Measurements from ENCODE around the gene KCNA3.
A peak's percentile ranks its signal among the peaks of the same experiment; 100 is the strongest.

Gene KCNA3

DNA sequence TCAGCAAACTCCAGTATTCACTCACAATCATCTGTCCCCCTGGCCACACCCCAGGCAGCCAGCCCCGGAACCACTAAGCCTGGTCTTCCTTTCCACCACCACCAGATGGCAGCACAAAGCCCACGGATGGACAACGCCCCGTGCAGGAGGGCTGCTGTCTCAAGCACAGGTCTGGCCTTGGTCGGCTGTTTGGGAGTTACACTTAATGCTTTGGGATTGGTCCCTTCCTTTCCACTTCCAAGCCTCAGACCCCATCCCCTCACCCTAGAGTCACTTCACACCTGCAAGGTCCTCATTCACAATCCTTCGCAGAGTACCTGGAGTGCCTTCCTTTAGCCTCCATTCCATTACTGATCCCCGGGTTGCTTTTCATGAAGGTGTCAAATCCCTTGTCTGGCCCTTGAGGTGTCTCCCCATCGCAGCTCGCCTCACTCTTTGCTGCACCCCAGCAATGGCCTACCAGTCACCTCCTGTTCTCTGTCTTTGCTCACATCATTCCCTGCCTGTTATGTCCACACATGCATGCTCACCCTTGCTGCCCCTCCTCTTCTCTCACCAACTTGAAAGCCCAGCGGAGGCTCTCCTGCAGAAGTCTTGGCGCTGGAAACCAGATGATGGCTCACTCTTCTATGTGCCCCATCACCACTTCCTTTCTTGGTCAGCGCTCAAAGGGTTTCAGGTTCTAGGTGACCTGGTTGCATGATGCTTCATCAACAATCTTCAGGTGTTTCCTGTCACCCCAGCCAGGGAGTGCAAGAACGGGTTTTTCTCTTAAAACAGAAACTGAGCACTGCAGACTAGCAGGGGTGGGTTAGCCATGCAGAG, 43.7 kb downstream of the KCNA3 start (continued):
- TF ChIP-seq SALL2 (tag by site-specific recombination; IDR thresholded peaks at IDR 0.05; ENCODE audit: borderline replicate concordance) (no peak), OSR2 (tag by site-specific recombination; IDR thresholded peaks at IDR 0.05) (no peak), REPIN1 (tag by site-specific recombination; IDR thresholded peaks at IDR 0.05; ENCODE audit: low read depth) (no peak), ZNF2 (tag by site-specific recombination; IDR thresholded peaks at IDR 0.05) (no peak), ZNF169 (tag by site-specific recombination; IDR thresholded peaks at IDR 0.05) (no peak), KLF7 (tag by site-specific recombination; IDR thresholded peaks at IDR 0.05; ENCODE audit: borderline replicate concordance) (peak; percentile 93), ZBTB7A (tag by site-specific recombination; IDR thresholded peaks at IDR 0.05; ENCODE audit: low read depth) (no peak), BCL11A (tag by site-specific recombination; IDR thresholded peaks at IDR 0.05; ENCODE audit: low read depth) (no peak), ZFHX2 (tag by site-specific recombination; conservative IDR thresholded peaks at IDR 0.05) (no peak), ZNF10 (tag by site-specific recombination; IDR thresholded peaks at IDR 0.05) (no peak), ZNF600 (tag by site-specific recombination; IDR thresholded peaks at IDR 0.05) (0 out of 2 replicates have a peak, but pooled peaks have one; percentile 43), ZFP37 (tag by site-specific recombination; IDR thresholded peaks at IDR 0.05) (no peak), ZNF423 (tag by site-specific recombination; IDR thresholded peaks at IDR 0.05) (no peak), ZNF791 (tag by site-specific recombination; IDR thresholded peaks at IDR 0.05) (no peak)
- TF ChIP-seq, protein P1, sequence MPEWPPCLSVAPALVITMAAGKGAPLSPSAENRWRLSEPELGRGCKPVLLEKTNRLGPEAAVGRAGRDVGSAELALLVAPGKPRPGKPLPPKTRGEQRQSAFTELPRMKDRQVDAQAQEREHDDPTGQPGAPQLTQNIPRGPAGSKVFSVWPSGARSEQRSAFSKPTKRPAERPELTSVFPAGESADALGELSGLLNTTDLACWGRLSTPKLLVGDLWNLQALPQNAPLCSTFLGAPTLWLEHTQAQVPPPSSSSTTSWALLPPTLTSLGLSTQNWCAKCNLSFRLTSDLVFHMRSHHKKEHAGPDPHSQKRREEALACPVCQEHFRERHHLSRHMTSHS (tag by site-specific recombination; IDR thresholded peaks at IDR 0.05) = no peak
- TF ChIP-seq, protein P2, sequence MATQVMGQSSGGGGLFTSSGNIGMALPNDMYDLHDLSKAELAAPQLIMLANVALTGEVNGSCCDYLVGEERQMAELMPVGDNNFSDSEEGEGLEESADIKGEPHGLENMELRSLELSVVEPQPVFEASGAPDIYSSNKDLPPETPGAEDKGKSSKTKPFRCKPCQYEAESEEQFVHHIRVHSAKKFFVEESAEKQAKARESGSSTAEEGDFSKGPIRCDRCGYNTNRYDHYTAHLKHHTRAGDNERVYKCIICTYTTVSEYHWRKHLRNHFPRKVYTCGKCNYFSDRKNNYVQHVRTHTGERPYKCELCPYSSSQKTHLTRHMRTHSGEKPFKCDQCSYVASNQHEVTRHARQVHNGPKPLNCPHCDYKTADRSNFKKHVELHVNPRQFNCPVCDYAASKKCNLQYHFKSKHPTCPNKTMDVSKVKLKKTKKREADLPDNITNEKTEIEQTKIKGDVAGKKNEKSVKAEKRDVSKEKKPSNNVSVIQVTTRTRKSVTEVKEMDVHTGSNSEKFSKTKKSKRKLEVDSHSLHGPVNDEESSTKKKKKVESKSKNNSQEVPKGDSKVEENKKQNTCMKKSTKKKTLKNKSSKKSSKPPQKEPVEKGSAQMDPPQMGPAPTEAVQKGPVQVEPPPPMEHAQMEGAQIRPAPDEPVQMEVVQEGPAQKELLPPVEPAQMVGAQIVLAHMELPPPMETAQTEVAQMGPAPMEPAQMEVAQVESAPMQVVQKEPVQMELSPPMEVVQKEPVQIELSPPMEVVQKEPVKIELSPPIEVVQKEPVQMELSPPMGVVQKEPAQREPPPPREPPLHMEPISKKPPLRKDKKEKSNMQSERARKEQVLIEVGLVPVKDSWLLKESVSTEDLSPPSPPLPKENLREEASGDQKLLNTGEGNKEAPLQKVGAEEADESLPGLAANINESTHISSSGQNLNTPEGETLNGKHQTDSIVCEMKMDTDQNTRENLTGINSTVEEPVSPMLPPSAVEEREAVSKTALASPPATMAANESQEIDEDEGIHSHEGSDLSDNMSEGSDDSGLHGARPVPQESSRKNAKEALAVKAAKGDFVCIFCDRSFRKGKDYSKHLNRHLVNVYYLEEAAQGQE (tag by site-specific recombination; IDR thresholded peaks at IDR 0.05) = 0 out of 2 replicates have a peak, but pooled peaks have one; percentile 26
- TF ChIP-seq, protein P3, sequence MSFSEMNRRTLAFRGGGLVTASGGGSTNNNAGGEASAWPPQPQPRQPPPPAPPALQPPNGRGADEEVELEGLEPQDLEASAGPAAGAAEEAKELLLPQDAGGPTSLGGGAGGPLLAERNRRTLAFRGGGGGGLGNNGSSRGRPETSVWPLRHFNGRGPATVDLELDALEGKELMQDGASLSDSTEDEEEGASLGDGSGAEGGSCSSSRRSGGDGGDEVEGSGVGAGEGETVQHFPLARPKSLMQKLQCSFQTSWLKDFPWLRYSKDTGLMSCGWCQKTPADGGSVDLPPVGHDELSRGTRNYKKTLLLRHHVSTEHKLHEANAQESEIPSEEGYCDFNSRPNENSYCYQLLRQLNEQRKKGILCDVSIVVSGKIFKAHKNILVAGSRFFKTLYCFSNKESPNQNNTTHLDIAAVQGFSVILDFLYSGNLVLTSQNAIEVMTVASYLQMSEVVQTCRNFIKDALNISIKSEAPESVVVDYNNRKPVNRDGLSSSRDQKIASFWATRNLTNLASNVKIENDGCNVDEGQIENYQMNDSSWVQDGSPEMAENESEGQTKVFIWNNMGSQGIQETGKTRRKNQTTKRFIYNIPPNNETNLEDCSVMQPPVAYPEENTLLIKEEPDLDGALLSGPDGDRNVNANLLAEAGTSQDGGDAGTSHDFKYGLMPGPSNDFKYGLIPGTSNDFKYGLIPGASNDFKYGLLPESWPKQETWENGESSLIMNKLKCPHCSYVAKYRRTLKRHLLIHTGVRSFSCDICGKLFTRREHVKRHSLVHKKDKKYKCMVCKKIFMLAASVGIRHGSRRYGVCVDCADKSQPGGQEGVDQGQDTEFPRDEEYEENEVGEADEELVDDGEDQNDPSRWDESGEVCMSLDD (tag by site-specific recombination; IDR thresholded peaks at IDR 0.05) = no peak

DNA sequence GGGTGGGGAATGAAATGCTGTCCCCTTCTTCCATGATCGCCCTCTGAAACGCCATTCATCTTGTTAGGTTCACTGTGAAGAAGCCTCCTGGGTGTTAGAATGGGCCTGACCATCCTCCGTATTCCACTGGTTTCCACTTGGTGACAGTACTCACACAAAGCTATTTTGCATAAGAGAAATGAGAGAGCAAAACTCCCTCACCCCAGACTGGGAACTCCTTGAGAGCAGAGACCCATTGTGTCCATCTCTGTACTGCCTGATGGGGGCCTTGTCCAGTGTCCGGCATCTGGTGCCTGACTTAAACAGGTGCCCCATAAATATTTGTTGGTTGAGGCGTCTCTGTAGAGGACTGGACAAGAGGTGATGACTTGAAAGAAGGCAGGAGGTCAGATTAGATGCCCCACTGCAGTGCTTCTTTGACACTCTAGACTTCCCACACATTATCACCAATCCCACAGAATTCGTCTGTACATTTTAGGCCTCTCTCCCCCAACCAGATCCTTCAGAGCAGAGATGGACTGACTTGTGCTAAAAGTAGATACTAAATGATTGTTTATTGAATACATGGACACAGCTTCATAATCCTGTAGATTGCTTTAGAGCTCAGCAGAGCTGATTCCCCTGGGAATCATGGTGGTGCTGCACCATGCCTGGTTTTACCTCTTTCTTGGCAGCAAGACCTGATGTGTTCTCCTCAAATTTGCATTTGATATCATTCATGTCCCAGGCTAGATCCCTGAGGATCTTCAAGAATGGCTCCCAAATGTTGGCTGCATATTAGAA, 46.2 kb downstream of the KCNA3 start:
- no peaks in the 10 kb centered on the region for H3K4me1 ChIP-seq (ENCODE audit: control insufficient read depth, insufficient read depth, low read length)
- no peaks in the 10 kb centered on the region for H3K36me3 ChIP-seq (ENCODE audit: control insufficient read depth in 2 of 2, insufficient read depth in 1 of 2, low read length in 2 of 2)
- POLR2A ChIA-PET = interaction anchor here (0.8 kb wide), 1 partner anchor 290 kb away, joined by 3 read pairs; the partner anchor contains the start of gene RBM15
- no peak overlapping the region for H3K27ac ChIP-seq (ENCODE audit: extremely low read depth, low read depth, low read length)
- no peaks in the 10 kb centered on the region for H3K9me3 ChIP-seq (ENCODE audit: control insufficient read depth, insufficient read depth, low read depth, low read length)
- no peak overlapping the region for H3K4me3 ChIP-seq (ENCODE audit: low read depth, low read length)
- CTCF ChIA-PET = interaction anchor here (0.6 to 5.1 kb wide), 6 partner anchors 9 to 159 kb away, joined by 3 to 56 read pairs (median 4); no protein-coding TSS in a partner anchor
- TF ChIP-seq ZNF132 (tag by site-specific recombination; IDR thresholded peaks at IDR 0.05; ENCODE audit: borderline replicate concordance) (no peak), ZNF623 (tag by site-specific recombination; IDR thresholded peaks at IDR 0.05) (no peak), ZNF433 (tag by site-specific recombination; IDR thresholded peaks at IDR 0.05; ENCODE audit: low read depth) (no peak), ZNF596 (tag by site-specific recombination; IDR thresholded peaks at IDR 0.05) (no peak), ZNF521 (tag by site-specific recombination; IDR thresholded peaks at IDR 0.05) (no peak)
- TF ChIP-seq, protein P2 (tag by site-specific recombination; IDR thresholded peaks at IDR 0.05) = no peak
- TF ChIP-seq, protein P4, sequence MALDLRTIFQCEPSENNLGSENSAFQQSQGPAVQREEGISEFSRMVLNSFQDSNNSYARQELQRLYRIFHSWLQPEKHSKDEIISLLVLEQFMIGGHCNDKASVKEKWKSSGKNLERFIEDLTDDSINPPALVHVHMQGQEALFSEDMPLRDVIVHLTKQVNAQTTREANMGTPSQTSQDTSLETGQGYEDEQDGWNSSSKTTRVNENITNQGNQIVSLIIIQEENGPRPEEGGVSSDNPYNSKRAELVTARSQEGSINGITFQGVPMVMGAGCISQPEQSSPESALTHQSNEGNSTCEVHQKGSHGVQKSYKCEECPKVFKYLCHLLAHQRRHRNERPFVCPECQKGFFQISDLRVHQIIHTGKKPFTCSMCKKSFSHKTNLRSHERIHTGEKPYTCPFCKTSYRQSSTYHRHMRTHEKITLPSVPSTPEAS (tag by site-specific recombination; IDR thresholded peaks at IDR 0.05) = no peak
